ENCODE measurements around the gene KCNT2.

Gene KCNT2

GRCh38 chr1:196376630-196377328 lies 231.5 kb downstream of the KCNT2 start:
- no peak for TF ChIP-seq CTCF (IDR thresholded peaks at IDR 0.05; ENCODE audit: insufficient read depth, low read length, missing control alignments)
- ChIA-PET POLR2A (no interaction called here), CTCF (interaction anchor here (1.0 kb wide), 1 partner anchor 280 kb away, joined by 3 read pairs; no protein-coding TSS in a partner anchor)
- no peak for DNase-seq (ENCODE audit: low read depth, low spot score)
- H3K4me3 ChIP-seq (ENCODE audit: low read depth, low read length) = no peak overlapping the region

GRCh38 chr1:196373798-196374197 lies 234.4 kb downstream of the KCNT2 start:
- ChIA-PET POLR2A (no interaction called here), CTCF (interaction anchor here (0.7 to 0.9 kb wide), 2 partner anchors 14 to 19 kb away, joined by 3 to 4 read pairs; no protein-coding TSS in a partner anchor)
- no peak overlapping the region for H3K4me3 ChIP-seq (ENCODE audit: low read depth, low read length)
- TF ChIP-seq CTCF (IDR thresholded peaks at IDR 0.05; ENCODE audit: insufficient read depth, low read length, missing control alignments) = no peak
- no peak for DNase-seq (ENCODE audit: low read depth, low spot score)

- no peak overlapping the region for H3K4me3 ChIP-seq (ENCODE audit: low read depth, low read length)
- CTCF ChIA-PET = interaction anchor here (0.6 to 1.2 kb wide), 6 partner anchors 10 to 277 kb away, joined by 3 read pairs; no protein-coding TSS in a partner anchor
- DNase-seq (ENCODE audit: low read depth, low spot score) = no peak
- POLR2A ChIA-PET = no interaction called here
- peak; percentile 17 for TF ChIP-seq CTCF (IDR thresholded peaks at IDR 0.05; ENCODE audit: insufficient read depth, low read length, missing control alignments)
These were observed 235.2 kb downstream of the KCNT2 start for GRCh38 chr1:196372896-196373536.

- no peak for TF ChIP-seq CTCF (IDR thresholded peaks at IDR 0.05; ENCODE audit: insufficient read depth, low read length, missing control alignments)
- no peak for DNase-seq (ENCODE audit: low read depth, low spot score)
- no peak overlapping the region for H3K4me3 ChIP-seq (ENCODE audit: low read depth, low read length)
- ChIA-PET CTCF (no interaction called here), POLR2A (no interaction called here)
These were observed 240.4 kb downstream of the KCNT2 start for GRCh38 chr1:196367838-196368237.

- DNase-seq (ENCODE audit: low read depth, low spot score) = no peak
- no peak for TF ChIP-seq CTCF (IDR thresholded peaks at IDR 0.05; ENCODE audit: insufficient read depth, low read length, missing control alignments)
- H3K4me3 ChIP-seq (ENCODE audit: low read depth, low read length) = no peak overlapping the region
- ChIA-PET CTCF (no interaction called here), POLR2A (no interaction called here)
These were observed 241.3 kb downstream of the KCNT2 start for GRCh38 chr1:196366817-196367495.

GRCh38 chr1:196361112-196361714 lies 247.0 kb downstream of the KCNT2 start:
- POLR2A ChIA-PET = no interaction called here
- no peak for DNase-seq (ENCODE audit: low read depth, low spot score)
- CTCF ChIA-PET = no interaction called here
- no peak overlapping the region for H3K4me3 ChIP-seq (ENCODE audit: low read depth, low read length)
- no peak for TF ChIP-seq CTCF (IDR thresholded peaks at IDR 0.05; ENCODE audit: insufficient read depth, low read length, missing control alignments)
